ENCODE results near the gene NPIPA5.
"Not testable (repeated sequence)": the region's sequence is repeated elsewhere in the genome, so short reads cannot be mapped to it uniquely, and the experiment has no call there.

DNA sequence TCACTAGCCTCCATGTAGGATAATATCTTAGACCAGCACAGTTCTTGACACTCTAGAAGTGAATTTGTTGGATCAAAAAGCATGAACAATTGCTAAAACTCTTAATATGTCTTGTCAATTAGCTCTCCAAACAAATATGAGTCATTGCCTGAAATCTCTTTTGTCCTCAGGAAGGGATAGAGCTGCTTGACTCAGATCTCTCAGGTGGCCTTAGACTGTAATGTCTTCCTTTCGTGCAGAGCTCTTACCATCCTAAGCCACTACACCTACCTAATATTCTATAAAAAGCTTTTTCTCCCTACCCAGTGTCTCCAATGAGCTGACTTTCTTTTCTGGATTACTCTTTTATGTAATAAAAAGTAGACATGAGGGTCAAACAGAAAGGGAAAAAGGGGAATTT lies 63.5 kb downstream of the NPIPA5 start:
- TF ChIP-seq POLR2AphosphoS5, POLR2A (IDR thresholded peaks at IDR 0.05; ENCODE audit: low read depth, low read length): not testable (repeated sequence)

Measured in GM12892 (cell line).